Large intestine (tissue), 12 donors: Measurements from ENCODE around the gene GNAZ. TPM values are rescaled to one million over a fixed set of nuclear protein-coding genes. Genes with fewer than 3 reads are reported as not detected.
A peak's percentile ranks its signal among the peaks of the same experiment; 100 is the strongest.
"Not testable (repeated sequence)": the region's sequence is repeated elsewhere in the genome, so short reads cannot be mapped to it uniquely, and the experiment has no call there.

ENCODE experiments used
- DNase-seq, 2 donors: peaks; one replicate each; pipeline versions ENCODE4 v3.0.0 to v3.0.0-alpha.2; 2013
- H3K27ac ChIP-seq: one replicate; pipeline ENCODE4 v1.5.1; 2013; ENCODE audit warnings: low read length
- H3K27me3 ChIP-seq: 2 replicates; pipeline ENCODE4 v1.6.1; 2013; ENCODE audit warnings: low read length; ENCODE audit not compliant: control insufficient read depth, insufficient read depth
- H3K36me3 ChIP-seq: 2 replicates; pipeline ENCODE4 v1.6.1; 2013; ENCODE audit warnings: low read length; ENCODE audit not compliant: control insufficient read depth, insufficient read depth
- H3K4me1 ChIP-seq: one replicate; pipeline ENCODE4 v1.6.1; 2013; ENCODE audit warnings: low read length; ENCODE audit not compliant: control insufficient read depth, insufficient read depth
- H3K4me3 ChIP-seq: one replicate; pipeline ENCODE4 v1.5.1; 2013; ENCODE audit warnings: low read length
- H3K9me3 ChIP-seq: one replicate; pipeline ENCODE4 v1.6.1; 2013; ENCODE audit warnings: mild to moderate bottlenecking, low read depth, low read length, moderate library complexity; ENCODE audit not compliant: control insufficient read depth
- WGBS: methylation state at CpG from one replicate; pipeline ENCODE4 v1.1.5; 2013; ENCODE audit warnings: low lambda C conversion rate; ENCODE audit not compliant: insufficient coverage; 5-methylcytosine and 5-hydroxymethylcytosine counted together
- long read RNA-seq, 11 donors: transcript quantifications; one replicate each; lab custom pipeline, GENCODE V29; 2026
- polyA plus RNA-seq: library from polyadenylated mRNA; unstranded; fragments of 120-200 nt; gene quantifications from one replicate; pipeline ENCODE4 v1.2.1, GENCODE V29; 2013

GNAZ gene
- 4.6 TPM for polyA plus RNA-seq
- long read RNA-seq, donor 1, partial matches to known transcripts, result 0 of 2 reads
- long read RNA-seq, donor 1, other reads (novel, unspliced or antisense), result 0 of 2 reads
- long read RNA-seq, donor 2, result 0 reads
- long read RNA-seq, donor 3, result 0 reads
- long read RNA-seq, donor 4, result 0 reads
- long read RNA-seq, donor 5, result 0 reads
- long read RNA-seq, donor 6, partial matches to known transcripts, result 0 of 4 reads
- long read RNA-seq, donor 6, other reads (novel, unspliced or antisense), result 0 of 4 reads
- long read RNA-seq, donor 7, transcript GNAZ-203 (3 exons, 3,333 nt), result major isoform, 5 of 5 reads
- long read RNA-seq, donor 7, partial matches to known transcripts, result 0 of 5 reads
- long read RNA-seq, donor 7, other reads (novel, unspliced or antisense), result 0 of 5 reads
- long read RNA-seq, donor 8, result 0 reads
- long read RNA-seq, donor 9, result 0 reads
- long read RNA-seq, donor 10, partial matches to known transcripts, result 0 of 1 reads
- long read RNA-seq, donor 10, other reads (novel, unspliced or antisense), result 0 of 1 reads
- long read RNA-seq, donor 11, partial matches to known transcripts, result 0 of 2 reads
- long read RNA-seq, donor 11, other reads (novel, unspliced or antisense), result 0 of 2 reads

DNA sequence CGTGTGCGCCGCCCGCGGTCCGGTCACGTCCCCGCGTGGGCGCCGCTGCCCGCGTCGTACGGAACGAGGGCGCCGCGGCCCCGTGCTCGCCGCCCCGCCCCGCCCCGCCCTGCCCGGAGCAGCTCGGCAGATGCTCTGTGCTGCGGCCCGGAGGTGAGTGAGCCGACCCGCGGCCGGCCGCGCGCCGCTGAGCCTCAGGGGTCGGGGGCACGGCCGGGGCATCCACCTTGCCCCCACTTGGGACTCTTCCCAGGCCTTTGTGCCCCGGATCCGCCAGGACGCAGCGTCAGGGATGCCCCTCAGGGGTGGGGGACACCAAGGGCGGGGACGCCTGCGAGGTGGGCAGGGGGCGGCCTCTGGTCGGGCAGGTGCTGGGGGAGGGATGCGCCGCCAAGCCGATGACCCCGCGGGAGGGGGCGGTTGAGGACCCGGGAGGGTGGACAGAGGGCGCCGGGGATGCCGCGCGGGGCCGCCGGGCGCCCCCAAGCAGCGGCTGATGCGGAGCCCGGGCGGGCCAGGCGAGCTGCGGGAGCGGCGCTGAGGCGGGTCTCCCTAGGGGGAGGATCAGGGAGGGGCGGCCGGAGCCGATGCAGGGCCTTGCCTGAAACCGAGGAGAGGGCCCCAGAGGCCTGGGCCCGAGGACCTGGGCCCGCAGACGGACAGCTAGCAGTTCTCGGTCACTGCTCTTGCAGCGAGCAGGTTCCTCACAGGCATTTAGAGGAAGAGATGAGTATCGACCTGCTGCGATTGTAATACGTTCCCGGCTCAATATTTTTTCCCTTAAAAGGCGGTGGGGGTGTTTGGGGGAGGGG lies at the start of gene GNAZ:
TSS of gene GNAZ (plus strand) at position 102 of the 812 bp plus-strand sequence. CDS start 25,177 bp downstream, outside the sequence.
- Histone ChIP-seq H3K9me3 (no peaks in the 10 kb centered on the region), H3K4me3 (peak within 1 kb of the TSS; percentile 48), H3K36me3 (no peaks in the 10 kb centered on the region), H3K27me3 (peaks cover 38% of the 10 kb centered on the region), H3K27ac (no peak within 1 kb of the TSS), H3K4me1 (peaks cover 9% of the 10 kb centered on the region)
- peak in 1 of 2 donors; percentile 17 for DNase-seq
- WGBS, result no CpG with 5 or more reads among the region's 87 CpGs

DNA sequence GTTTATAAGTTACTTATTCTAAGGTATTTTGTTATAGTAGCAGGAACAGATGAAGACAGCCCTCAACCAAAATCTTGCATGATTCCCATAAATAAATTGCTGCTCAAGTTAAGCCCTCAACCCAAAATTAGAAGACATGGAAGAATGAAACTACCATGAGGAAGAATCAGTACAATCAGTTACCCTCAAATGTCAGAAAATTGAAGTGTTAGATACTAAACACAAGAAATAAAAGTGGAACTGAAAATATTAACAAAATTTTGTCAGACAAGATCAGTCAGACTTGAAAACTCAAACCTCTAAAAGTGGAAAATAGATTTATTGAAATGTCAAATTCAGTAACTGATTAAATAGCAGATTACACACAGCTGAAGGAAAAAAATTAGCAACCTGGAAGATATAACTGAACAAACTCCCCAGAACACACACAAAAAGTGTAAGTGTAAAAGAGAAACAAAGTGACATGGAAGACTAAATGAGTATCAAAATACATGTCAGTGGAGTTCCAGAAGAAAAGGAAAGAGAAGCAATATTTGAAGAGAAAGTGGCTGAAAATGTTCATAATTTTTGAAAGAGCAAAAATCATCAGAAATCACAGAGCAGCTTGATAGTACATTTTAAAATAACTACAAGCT lies 49.5 kb upstream of the GNAZ start:
- Histone ChIP-seq H3K4me3 (no peak overlapping the region), H3K4me1 (no peaks in the 10 kb centered on the region), H3K36me3 (no peaks in the 10 kb centered on the region), H3K9me3 (no peaks in the 10 kb centered on the region), H3K27me3 (no peaks in the 10 kb centered on the region), H3K27ac (no peak overlapping the region)
- no peak for DNase-seq

DNA sequence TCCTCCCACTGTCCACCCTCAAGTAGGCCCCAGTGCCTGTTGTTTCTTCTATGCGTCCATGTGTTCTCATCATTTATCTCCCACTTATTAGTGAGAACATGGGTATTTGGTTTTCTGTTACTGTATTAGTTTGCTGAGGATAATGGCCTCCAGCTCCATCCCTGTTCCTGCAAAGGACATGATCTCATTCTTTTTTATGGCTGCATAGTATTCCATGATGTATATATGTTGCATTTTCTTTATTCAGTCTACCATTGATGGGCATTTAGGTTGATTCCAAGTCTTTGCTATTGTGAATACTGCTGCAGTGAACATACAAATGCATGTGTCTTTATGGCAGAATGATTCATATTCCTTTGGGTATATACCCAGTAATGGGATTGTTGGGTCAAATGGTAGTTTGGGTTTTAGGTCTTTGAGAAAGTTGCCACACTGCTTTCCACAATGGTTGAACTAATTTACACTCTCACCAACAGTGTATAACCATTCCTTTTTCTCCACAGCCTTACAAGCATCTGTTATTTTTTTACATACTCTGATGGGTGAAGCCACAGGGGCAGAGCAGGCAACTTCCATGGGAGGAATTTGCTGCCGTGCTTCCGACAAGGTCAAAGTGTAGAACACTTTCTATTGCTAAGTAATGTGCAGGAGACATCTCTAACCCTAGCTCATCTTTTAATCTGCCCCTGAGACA lies 48.5 kb upstream of the GNAZ start:
- H3K27me3 ChIP-seq, H3K4me1 ChIP-seq, H3K27ac ChIP-seq, H3K36me3 ChIP-seq, H3K9me3 ChIP-seq, DNase-seq, H3K4me3 ChIP-seq: not testable (repeated sequence)
- 100% methylated on average over 3 of the region's 3 CpGs for WGBS

DNA sequence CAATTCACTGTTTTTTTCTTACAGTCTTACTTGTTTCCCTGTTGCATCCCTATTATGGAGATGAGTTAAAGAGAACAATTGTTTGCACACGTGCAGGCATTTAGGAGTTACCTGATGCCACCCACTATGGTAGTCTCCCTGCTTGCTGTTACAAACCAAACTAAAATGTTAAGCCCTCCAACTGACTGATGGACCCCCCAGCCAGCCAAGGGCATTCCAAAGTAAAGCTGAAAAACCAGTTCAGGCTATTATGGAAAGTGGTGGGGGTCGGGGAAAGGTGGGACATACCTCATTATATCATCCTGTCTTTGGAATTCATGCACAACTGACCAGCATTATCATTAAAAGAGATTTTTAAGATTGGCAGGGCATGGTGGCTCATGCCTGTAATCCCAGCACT lies 47.0 kb upstream of the GNAZ start:
- no peak for DNase-seq
- WGBS, result no CpG with 5 or more reads among the region's 2 CpGs
- H3K36me3 ChIP-seq, result no peaks in the 10 kb centered on the region

DNA sequence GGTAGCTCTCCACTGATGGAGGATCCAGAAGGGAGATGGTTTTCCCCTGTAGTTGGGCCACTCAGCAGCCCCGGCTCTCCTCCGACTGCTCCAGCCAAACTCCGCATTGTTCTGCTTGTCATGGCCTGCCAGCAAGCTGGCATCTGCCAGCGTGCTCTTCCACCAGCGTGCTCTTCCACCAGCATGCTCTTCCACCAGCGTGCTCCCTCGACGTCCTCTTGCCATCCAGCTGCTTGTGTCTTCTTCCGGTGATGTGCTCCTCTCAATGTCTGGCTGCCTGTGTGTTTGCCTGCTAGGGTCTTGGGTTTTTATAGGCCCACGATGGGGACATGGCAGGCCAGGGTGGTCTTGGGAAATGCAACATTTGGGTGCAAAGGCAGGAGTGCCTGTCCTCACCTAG lies 43.5 kb upstream of the GNAZ start:
- H3K27me3 ChIP-seq, result no peaks in the 10 kb centered on the region
- no peaks in the 10 kb centered on the region for H3K9me3 ChIP-seq
- H3K36me3 ChIP-seq, result no peaks in the 10 kb centered on the region
- no peak overlapping the region for H3K4me3 ChIP-seq
- H3K4me1 ChIP-seq, result no peaks in the 10 kb centered on the region
- WGBS, result no CpG with 5 or more reads among the region's 10 CpGs
- no peak for DNase-seq
- H3K27ac ChIP-seq, result no peak overlapping the region

More for the DNA sequence above, 47.0 kb upstream of the GNAZ start:
- Histone ChIP-seq H3K9me3 (no peaks in the 10 kb centered on the region), H3K27ac (no peak overlapping the region), H3K4me3 (no peak overlapping the region), H3K27me3 (no peaks in the 10 kb centered on the region), H3K4me1 (no peaks in the 10 kb centered on the region)

DNA sequence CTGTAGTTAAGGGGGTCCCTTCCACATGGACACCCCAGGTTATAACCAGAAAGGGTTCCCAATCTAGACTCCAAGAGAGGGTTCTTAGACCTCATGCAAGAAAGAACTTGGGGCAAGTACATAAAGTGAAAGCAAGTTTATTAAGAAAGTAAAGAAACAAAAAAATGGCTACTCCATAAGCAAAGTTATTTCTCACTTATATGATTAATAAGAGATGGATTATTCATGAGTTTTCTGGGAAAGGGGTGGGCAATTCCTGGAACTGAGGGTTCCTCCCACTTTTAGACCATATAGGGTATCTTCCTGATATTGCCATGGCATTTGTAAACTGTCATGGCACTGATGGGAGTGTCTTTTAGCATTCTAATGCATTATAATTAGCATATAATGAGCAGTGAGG lies 42.5 kb upstream of the GNAZ start:
- DNase-seq, H3K36me3 ChIP-seq, H3K9me3 ChIP-seq, H3K4me1 ChIP-seq, H3K27me3 ChIP-seq, H3K4me3 ChIP-seq, H3K27ac ChIP-seq: not testable (repeated sequence)

DNA sequence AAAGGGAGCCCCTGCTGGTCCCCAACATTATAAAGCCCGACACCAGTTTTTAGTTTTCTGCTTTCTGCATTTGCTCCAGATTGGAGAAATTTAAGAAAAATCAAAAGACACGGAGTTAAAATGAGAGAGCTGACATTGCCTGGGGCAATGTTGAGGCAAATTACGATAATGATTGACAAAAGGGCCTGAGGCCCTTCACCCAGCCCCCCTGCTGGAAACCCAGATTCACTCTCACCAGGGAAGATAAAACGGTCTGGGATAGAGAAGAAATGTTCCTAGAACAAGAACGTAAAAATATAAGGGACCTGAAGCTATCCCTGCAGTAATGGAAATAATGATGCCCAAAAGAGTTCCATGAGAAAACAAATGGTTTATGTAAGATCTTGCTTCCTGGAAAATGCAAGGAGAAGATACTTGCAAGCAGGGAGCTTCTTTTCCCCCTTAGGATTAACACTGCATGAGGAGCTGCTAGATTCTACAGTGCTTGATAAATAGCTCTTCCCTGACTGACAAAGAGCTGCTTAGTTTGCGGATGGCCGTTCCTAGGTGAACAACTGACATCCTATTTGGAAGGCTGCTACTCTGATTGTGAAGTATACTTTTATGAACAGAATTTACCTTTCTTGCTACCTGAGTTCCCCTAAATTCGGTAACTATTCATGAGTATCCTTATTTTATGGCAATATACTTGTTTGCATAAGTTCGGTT lies 40.6 kb upstream of the GNAZ start:
- H3K4me1 ChIP-seq, result no peaks in the 10 kb centered on the region
- DNase-seq, result no peak
- 51% methylated on average over 6 of the region's 9 CpGs for WGBS
- no peaks in the 10 kb centered on the region for H3K9me3 ChIP-seq
- H3K27ac ChIP-seq, result no peak overlapping the region
- H3K36me3 ChIP-seq, result no peaks in the 10 kb centered on the region
- no peak overlapping the region for H3K4me3 ChIP-seq
- no peaks in the 10 kb centered on the region for H3K27me3 ChIP-seq

DNA sequence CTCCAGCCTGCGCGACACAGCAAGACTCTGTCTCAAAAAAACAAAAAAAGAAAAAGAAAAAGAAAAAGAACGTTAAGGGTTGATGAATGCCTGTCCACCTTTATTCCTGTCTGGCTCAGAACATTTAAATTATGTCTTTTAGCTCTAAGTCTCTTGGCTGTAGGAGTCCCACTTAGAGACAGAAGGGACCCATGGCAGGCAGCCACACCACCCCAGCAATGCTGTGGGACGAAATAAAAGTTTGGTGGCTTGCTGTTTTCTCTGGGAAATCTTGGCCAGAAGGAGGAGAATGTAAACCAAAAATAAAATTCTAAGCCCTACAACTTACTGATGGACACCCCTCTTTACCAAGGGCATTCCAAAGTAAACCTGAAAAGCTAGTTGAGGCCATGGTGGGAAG lies 38.9 kb upstream of the GNAZ start:
- no peaks in the 10 kb centered on the region for H3K9me3 ChIP-seq
- no peak overlapping the region for H3K4me3 ChIP-seq
- H3K27ac ChIP-seq, result no peak overlapping the region
- no peaks in the 10 kb centered on the region for H3K36me3 ChIP-seq
- no CpG with 5 or more reads among the region's 4 CpGs for WGBS
- DNase-seq, result no peak
- H3K27me3 ChIP-seq, result no peaks in the 10 kb centered on the region
- no peaks in the 10 kb centered on the region for H3K4me1 ChIP-seq

DNA sequence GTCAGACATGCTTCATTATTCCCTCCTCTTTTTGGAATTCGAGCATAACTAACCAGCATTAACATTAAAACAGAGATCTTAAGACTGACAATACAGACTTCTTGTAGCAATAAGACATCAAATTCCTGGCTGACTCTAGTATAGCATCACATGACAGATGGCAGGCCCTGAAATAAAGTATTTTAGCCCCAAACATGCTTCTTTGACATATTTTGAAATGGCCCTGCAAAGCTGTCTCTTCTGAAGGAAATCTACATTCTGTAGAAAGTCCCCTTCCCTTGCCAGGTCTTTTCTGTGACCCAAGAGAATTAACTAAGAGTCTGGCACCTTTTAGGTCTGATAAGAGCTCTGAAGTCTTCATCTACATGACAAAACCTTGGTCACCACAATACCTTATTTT lies 38.5 kb upstream of the GNAZ start:
- no CpG with 5 or more reads among the region's 1 CpG for WGBS
- no peaks in the 10 kb centered on the region for H3K27me3 ChIP-seq
- H3K27ac ChIP-seq, result no peak overlapping the region
- H3K9me3 ChIP-seq, result no peaks in the 10 kb centered on the region
- no peak overlapping the region for H3K4me3 ChIP-seq
- no peak for DNase-seq
- no peaks in the 10 kb centered on the region for H3K4me1 ChIP-seq
- H3K36me3 ChIP-seq, result no peaks in the 10 kb centered on the region
